Raji (cell line): ENCODE results near the gene CRBN.

Experiments
- POLR2A ChIP-seq: IDR thresholded peaks from 2 replicates; pipeline ENCODE4 v1.6.1; 2011; ENCODE audit warnings: low read depth, low read length, control low read depth; ENCODE audit not compliant: insufficient read depth

CRBN gene

DNA sequence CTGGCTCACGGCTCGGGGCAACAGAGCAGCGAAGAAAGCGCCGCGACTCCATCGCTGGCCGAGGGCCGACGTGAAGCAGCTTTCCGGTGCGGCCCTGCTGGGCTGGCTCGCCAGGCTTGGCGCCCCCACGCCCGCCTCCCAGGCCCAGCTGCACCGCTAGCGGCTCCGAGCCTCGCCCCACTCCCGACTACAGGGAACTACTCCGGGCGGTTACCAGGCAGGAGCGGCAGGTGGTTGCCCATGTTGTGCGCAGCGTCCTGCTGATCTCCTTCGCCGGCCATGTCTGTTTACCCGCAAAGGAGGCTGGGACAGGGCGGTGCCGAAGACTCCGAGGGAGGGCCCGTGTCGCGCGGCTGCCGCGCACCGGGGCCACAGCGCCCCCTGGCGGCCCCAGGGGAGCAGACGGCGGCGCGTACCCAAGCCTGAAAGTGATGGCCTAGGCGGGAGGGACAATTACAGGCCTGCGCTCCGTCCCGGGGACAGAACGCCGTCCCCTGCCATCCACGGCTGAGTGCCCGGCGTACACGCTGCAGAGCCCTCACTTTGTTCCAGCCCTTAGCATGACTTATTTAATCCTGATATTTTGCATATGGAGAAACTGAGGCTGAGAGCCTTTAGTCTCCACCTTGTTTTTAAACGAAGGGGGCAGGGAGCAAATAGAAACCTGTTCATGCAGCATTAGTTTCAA lies at the start of gene CRBN:
Gene CRBN, minus strand, starts transcription at position 285 of the 688 bp plus-strand sequence. Its CDS starts 4 bp downstream, at position 281.
- TF ChIP-seq POLR2A = peak; percentile 79

- TF ChIP-seq POLR2A = no peak
These were observed 48.1 kb upstream of the CRBN start for GRCh38 chr3:3227640-3228039.

DNA sequence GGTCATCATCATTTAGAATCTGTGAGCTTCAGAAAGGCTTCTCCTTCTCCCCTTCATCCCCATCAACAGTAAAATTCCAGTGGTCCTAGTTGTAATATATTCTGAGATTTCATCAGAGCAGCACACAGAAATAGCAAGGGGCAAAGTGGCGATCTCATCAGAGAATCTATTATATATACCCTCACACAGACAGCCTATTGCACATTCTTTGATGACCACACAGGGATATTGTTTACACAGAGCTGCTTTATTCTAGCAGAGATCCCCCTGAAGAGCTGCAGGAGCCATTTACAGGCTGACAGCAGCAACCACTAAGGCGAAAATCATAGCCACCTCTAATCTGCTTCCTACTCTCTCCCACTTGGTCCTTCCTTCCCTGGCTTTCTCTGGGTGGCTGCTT lies 42.0 kb upstream of the CRBN start:
- no peak for TF ChIP-seq POLR2A

GRCh38 chr3:3216401-3216800 lies 36.9 kb upstream of the CRBN start:
- no peak for TF ChIP-seq POLR2A

DNA sequence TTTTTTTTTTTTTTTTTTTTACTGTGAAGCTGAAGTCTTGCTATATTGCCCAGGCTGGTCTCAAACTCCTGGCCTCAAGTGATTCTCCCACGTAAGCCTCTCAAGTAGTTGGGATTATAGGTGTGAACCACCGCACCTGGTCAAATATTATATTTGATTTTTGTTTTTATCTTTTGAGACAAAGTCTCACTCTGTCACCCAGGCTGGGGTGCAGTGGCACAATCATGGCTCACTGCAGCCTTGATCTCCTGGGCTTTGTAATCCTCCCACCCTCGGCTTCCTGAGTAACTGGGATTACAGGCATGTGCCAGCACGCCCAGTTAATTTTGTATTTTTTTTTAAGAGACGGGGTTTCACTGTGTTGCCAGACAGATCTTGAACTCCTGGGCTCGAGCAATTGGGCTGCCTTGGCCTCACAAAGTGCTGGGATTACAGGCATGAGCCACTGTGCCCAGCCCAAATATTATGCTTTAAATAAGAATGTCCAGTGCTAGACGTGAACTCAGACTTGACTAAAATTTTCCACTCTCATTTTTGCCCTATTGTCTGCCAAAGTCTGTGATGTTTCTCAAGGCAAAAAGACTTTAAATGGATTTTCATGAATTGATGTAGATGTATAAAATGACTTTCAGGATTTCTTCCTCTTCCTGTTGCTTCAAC lies 33.4 kb upstream of the CRBN start:
- no peak for TF ChIP-seq POLR2A

DNA sequence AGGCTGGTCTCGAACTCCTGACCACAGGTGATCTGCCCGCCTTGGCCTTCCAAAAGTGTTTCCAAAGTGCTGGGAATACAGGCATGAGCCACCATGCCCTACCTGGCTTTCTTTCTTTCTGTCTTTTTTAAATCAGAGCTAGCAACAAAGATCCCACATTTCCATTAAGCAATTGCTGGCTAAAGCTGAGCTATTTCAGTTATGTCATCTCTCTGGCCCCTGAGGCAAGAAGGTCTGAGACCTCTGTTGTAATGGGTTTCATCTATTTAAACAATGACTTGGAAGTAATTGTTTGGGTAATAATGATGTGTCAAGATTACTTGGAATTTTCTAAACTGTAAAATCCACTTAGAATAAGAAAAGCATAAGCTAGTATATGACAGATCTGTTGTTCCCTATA lies 30.2 kb upstream of the CRBN start:
- TF ChIP-seq POLR2A = no peak

DNA sequence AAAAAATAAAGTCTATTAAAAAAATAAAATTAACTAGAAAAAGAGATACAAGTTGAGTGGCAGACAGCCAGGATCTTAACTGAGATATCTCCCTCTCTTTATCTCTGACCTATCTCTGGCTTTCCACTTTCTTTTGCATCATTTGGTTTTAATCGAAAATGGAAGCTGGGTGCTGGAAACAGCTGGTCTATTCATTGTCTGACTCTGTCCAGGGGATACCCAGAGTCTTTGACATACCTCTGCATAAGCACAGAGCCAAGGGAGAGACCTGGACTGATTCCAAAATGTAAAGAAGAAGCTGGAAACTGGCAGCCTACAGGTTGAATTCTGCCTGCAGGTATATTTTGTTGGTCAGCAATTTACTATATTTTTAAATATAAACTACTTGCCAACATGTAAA lies 29.6 kb upstream of the CRBN start:
- no peak for TF ChIP-seq POLR2A

- no peak for TF ChIP-seq POLR2A
These were observed 22.1 kb upstream of the CRBN start for GRCh38 chr3:3201611-3202010.

- no peak for TF ChIP-seq POLR2A
These were observed 21.2 kb upstream of the CRBN start for GRCh38 chr3:3200632-3201212.

DNA sequence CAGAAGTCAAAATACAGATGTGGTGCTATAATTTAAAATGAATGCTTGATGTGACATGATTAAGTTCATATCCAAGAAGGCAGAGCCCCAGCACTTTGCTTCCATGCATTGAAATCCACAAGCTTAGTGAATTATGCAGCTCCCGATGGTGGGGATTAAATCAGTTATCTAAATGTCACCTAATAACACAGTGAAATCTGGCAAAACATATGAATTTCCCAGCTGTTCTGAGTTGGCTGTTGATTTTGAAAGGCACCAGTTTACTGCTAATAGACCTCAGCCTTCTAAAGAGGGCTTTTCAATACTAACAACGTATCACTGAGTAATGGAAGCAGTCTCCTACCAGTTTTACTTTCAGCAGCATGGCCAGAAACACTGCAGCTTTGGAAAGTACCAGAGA lies 19.8 kb upstream of the CRBN start:
- TF ChIP-seq POLR2A = no peak

- no peak for TF ChIP-seq POLR2A
These were observed 16.8 kb upstream of the CRBN start for GRCh38 chr3:3196148-3196861.

GRCh38 chr3:3194861-3195260 lies 15.4 kb upstream of the CRBN start:
- no peak for TF ChIP-seq POLR2A

DNA sequence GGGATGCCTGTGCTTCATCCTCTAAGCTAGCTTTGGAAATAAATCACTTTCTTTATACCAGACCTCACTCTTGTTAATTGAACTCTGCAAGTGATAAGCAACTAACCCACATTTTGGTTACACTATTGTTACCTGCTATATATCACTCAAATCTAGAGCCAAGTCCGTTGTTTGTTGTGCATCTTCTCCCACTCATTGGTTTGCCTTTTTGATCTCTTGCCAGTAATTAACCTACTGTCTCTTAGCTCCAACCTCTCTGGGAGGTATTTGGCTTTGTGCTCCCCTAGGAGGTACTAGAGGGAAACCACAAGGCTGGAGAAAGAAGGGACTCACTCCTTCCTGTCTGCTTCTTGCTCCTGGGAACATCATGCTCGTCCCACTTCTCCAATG lies 12.8 kb upstream of the CRBN start:
- no peak for TF ChIP-seq POLR2A

GRCh38 chr3:3191675-3192285 lies 12.3 kb upstream of the CRBN start:
- TF ChIP-seq POLR2A = no peak

- no peak for TF ChIP-seq POLR2A
These were observed 10.5 kb upstream of the CRBN start for GRCh38 chr3:3189961-3190360.
